ENCODE measurements around the gene PPM1K.

- TF ChIP-seq, protein P1, sequence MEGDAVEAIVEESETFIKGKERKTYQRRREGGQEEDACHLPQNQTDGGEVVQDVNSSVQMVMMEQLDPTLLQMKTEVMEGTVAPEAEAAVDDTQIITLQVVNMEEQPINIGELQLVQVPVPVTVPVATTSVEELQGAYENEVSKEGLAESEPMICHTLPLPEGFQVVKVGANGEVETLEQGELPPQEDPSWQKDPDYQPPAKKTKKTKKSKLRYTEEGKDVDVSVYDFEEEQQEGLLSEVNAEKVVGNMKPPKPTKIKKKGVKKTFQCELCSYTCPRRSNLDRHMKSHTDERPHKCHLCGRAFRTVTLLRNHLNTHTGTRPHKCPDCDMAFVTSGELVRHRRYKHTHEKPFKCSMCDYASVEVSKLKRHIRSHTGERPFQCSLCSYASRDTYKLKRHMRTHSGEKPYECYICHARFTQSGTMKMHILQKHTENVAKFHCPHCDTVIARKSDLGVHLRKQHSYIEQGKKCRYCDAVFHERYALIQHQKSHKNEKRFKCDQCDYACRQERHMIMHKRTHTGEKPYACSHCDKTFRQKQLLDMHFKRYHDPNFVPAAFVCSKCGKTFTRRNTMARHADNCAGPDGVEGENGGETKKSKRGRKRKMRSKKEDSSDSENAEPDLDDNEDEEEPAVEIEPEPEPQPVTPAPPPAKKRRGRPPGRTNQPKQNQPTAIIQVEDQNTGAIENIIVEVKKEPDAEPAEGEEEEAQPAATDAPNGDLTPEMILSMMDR (IDR thresholded peaks at IDR 0.05), result no peak
- no peak for TF ChIP-seq POLR2A (IDR thresholded peaks at IDR 0.05)
Observed at GRCh38 chr4:88244816-88245579, 39.4 kb downstream of the PPM1K start.

Measured in Peyer's patch (tissue), 4 donors.